Endothelial cell of umbilical vein (primary cell): Measurements from ENCODE around the gene FBXO24.

Experiments used
- MYC ChIP-seq: IDR thresholded peaks from one replicate; pipeline ENCODE4 v1.6.1; 2011; ENCODE audit warnings: mild to moderate bottlenecking, low read depth, low read length
- POLR2A ChIP-seq: IDR thresholded peaks from 2 replicates; pipeline ENCODE4 v1.6.1; 2012; ENCODE audit warnings: low read depth, mild to moderate bottlenecking, control low read depth, low read length
- POLR2AphosphoS5 ChIP-seq: IDR thresholded peaks from 2 replicates; pipeline ENCODE4 v1.6.1; 2012; ENCODE audit warnings: low read depth, mild to moderate bottlenecking, control low read depth, low read length, moderate library complexity; ENCODE audit not compliant: insufficient read depth
- TF ChIP-seq, protein P1 (sequence below), 2 donors: IDR thresholded peaks; 1 replicate in 1 of 2; 2 replicates in 1 of 2; pipeline ENCODE4 v1.5.1; 2011; ENCODE audit warnings: low read length in 2 of 2, mild to moderate bottlenecking in 2 of 2, moderate library complexity in 2 of 2, control low read depth in 1 of 2, inconsistent platforms in 1 of 2, low read depth in 1 of 2; ENCODE audit not compliant: insufficient read depth in 1 of 2; ENCODE audit errors: extremely low read depth in 1 of 2

DNA sequence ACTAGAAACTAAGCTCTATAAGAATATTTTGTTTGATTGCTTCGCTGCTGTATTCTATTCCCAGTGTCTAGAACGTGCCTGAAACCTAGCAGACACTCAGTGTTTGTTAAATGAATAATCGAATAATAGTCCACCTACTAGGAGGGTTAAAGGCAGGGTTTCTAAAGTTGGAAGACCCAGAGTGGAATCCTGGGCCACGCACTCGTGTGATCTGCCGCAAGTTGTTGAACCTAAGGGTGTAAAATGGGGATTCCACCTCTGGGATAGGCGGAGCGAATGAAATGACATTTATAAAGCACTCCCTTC is 47.8 kb upstream of the FBXO24 start:
- TF ChIP-seq, protein P1, sequence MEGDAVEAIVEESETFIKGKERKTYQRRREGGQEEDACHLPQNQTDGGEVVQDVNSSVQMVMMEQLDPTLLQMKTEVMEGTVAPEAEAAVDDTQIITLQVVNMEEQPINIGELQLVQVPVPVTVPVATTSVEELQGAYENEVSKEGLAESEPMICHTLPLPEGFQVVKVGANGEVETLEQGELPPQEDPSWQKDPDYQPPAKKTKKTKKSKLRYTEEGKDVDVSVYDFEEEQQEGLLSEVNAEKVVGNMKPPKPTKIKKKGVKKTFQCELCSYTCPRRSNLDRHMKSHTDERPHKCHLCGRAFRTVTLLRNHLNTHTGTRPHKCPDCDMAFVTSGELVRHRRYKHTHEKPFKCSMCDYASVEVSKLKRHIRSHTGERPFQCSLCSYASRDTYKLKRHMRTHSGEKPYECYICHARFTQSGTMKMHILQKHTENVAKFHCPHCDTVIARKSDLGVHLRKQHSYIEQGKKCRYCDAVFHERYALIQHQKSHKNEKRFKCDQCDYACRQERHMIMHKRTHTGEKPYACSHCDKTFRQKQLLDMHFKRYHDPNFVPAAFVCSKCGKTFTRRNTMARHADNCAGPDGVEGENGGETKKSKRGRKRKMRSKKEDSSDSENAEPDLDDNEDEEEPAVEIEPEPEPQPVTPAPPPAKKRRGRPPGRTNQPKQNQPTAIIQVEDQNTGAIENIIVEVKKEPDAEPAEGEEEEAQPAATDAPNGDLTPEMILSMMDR (IDR thresholded peaks at IDR 0.05; ENCODE audit: extremely low read depth in 1 of 2, insufficient read depth in 1 of 2, low read depth in 1 of 2, low read length in 2 of 2) = no peak
- TF ChIP-seq POLR2A (no peak), MYC (no peak), POLR2AphosphoS5 (no peak)
